HCT116 (cell line): ENCODE results near the gene IL17RD. TPM values are rescaled to one million over a fixed set of nuclear protein-coding genes. Genes with fewer than 3 reads are reported as not detected.

ENCODE experiments used
- ATAC-seq: fragments of 200-7000 bp; cut with Tn5 transposase; 2 replicates; pipeline ENCODE4 v1.9.1; 2020; ENCODE audit warnings: mild to moderate bottlenecking, moderate library complexity
- BruUV-seq: library from RNA; stranded (reverse); fragments of 400-500 nt; replicated peaks from 2 replicates; lab custom pipeline; 2021; lab: Mats Ljungman, UMichigan
- CTCF ChIA-PET: fragments of 300-600 bp; sonication (Branson Sonifier 250); formaldehyde crosslinking; loops from one replicate; lab custom pipeline; 2021; ENCODE audit warnings: antibody characterized with exemption; lab: Charles Lee
- POLR2A ChIA-PET: fragments of 300-600, 350-600 bp; sonication (Branson Sonifier 250); formaldehyde crosslinking; loops from one replicate; lab custom pipeline; 2021; ENCODE audit warnings: antibody characterized with exemption; lab: Charles Lee
- RAD21 ChIA-PET, 2 experiments: fragments of 300-600 bp; sonication (Branson Sonifier 250); formaldehyde crosslinking; loops; one replicate each; lab custom pipeline; 2023; ENCODE audit warnings: low total read pairs in 2 of 2; ENCODE audit not compliant: uncharacterized antibody in 2 of 2, unreplicated experiment in 2 of 2, low non-redundant PET in 1 of 2; lab: Charles Lee
- DNase-seq: peaks from one replicate; pipeline ENCODE4 v3.0.0-alpha.2; 2010; ENCODE audit warnings: low read depth, low spot score
- H2AFZ ChIP-seq: fragments of 200-600 bp; shearing (Covaris generic), sonication (generic); 2 replicates; pipeline ENCODE4 v1.6.1; 2017; ENCODE audit warnings: low read depth, mixed run types, mixed read lengths, antibody characterized with exemption, low read length; ENCODE audit not compliant: poor library complexity, severe bottlenecking
- H3K27ac ChIP-seq: 2 replicates; pipeline ENCODE4 v1.5.1; 2012; ENCODE audit warnings: low read depth, low read length
- H3K27me3 ChIP-seq: fragments of 200-600 bp; sonication (generic); 2 replicates; pipeline ENCODE4 v1.6.1; 2016; ENCODE audit warnings: mixed run types, low read length, mixed read lengths; ENCODE audit not compliant: insufficient read depth
- H3K36me3 ChIP-seq, 2 experiments: fragments of 200-500 bp in 1 of 2; fragments of 200-600 bp in 1 of 2; sonication (Bioruptor generic) in 1 of 2; sonication (generic) in 1 of 2; 2 replicates each; pipeline versions ENCODE4 v1.5.1 to v1.6.1; 2014 to 2016; ENCODE audit warnings: low read length in 2 of 2, inconsistent platforms in 1 of 2, mixed read lengths in 1 of 2, mixed run types in 1 of 2; ENCODE audit not compliant: insufficient read depth in 2 of 2, control insufficient read depth in 1 of 2
- H3K4me1 ChIP-seq, 2 experiments: fragments of 200-600 bp in 1 of 2; sonication (generic) in 1 of 2; 2 replicates each; pipeline versions ENCODE4 v1.5.1 to v1.6.1; 2012 to 2017; ENCODE audit warnings: low read length in 2 of 2, inconsistent platforms in 1 of 2, mild to moderate bottlenecking in 1 of 2, mixed read lengths in 1 of 2, mixed run types in 1 of 2, moderate library complexity in 1 of 2; ENCODE audit not compliant: insufficient read depth in 2 of 2, control insufficient read depth in 1 of 2
- H3K4me2 ChIP-seq: fragments of 200-600 bp; sonication (generic); 2 replicates; pipeline ENCODE4 v1.6.1; 2017; ENCODE audit warnings: mixed run types, low read length, mixed read lengths
- H3K4me3 ChIP-seq, 2 experiments: fragments of 200-600 bp in 1 of 2; sonication (generic) in 1 of 2; replicated peaks in 1 of 2; 2 replicates each; pipeline ENCODE4 v1.5.1; 2011 to 2016; ENCODE audit warnings: low read length in 2 of 2, control low read depth in 1 of 2, low read depth in 1 of 2, mild to moderate bottlenecking in 1 of 2, mixed read lengths in 1 of 2, mixed run types in 1 of 2
- H3K79me2 ChIP-seq: fragments of 200-600 bp; sonication (generic); 2 replicates; pipeline ENCODE4 v1.6.1; 2017; ENCODE audit warnings: mild to moderate bottlenecking, mixed run types, low read length, moderate library complexity, mixed read lengths; ENCODE audit not compliant: insufficient read depth
- H3K9ac ChIP-seq: fragments of 200-600 bp; sonication (generic); 2 replicates; pipeline ENCODE4 v1.6.1; 2016; ENCODE audit warnings: low read length, mixed read lengths
- H3K9me2 ChIP-seq: fragments of 200-600 bp; sonication (generic), shearing (Covaris generic); 2 replicates; pipeline ENCODE4 v1.6.1; 2017; ENCODE audit warnings: mixed run types, mild to moderate bottlenecking, moderate library complexity; ENCODE audit not compliant: insufficient read depth
- H3K9me3 ChIP-seq, 2 experiments: fragments of 200-500 bp in 1 of 2; fragments of 200-600 bp in 1 of 2; sonication (Bioruptor generic) in 1 of 2; sonication (generic) in 1 of 2; 2 replicates each; pipeline ENCODE4 v1.6.1; 2014 to 2017; ENCODE audit warnings: low read length in 2 of 2, mixed read lengths in 2 of 2, inconsistent platforms in 1 of 2, low read depth in 1 of 2, mild to moderate bottlenecking in 1 of 2, mixed run types in 1 of 2, moderate library complexity in 1 of 2; ENCODE audit not compliant: control insufficient read depth in 1 of 2, insufficient read depth in 1 of 2
- H4K20me1 ChIP-seq: fragments of 200-600 bp; sonication (generic), shearing (Covaris generic); 2 replicates; pipeline ENCODE4 v1.6.1; 2017; ENCODE audit warnings: mixed run types, mild to moderate bottlenecking, moderate library complexity; ENCODE audit not compliant: insufficient read depth
- ATF3 ChIP-seq: IDR thresholded peaks from 2 replicates; pipeline ENCODE4 v1.6.1; 2012
- CEBPB ChIP-seq: IDR thresholded peaks from 2 replicates; pipeline ENCODE4 v1.6.1; 2012; ENCODE audit warnings: low read depth
- EGR1 ChIP-seq: IDR thresholded peaks from 2 replicates; pipeline ENCODE4 v1.6.1; 2012; ENCODE audit warnings: low read depth
- EZH2 ChIP-seq: fragments of 200-600 bp; sonication (generic); IDR thresholded peaks from 2 replicates; pipeline ENCODE4 v1.6.1; 2017; ENCODE audit warnings: antibody characterized with exemption, mixed run types
- EZH2phosphoT487 ChIP-seq: fragments of 200-600 bp; IDR thresholded peaks from 2 replicates; pipeline ENCODE4 v1.6.1; 2018; ENCODE audit warnings: antibody characterized with exemption, borderline replicate concordance
- FOSL1 ChIP-seq: IDR thresholded peaks from 2 replicates; pipeline ENCODE4 v1.6.1; 2012; ENCODE audit warnings: low read depth
- JUND ChIP-seq: IDR thresholded peaks from 2 replicates; pipeline ENCODE4 v1.6.1; 2012
- MAX ChIP-seq: IDR thresholded peaks from 2 replicates; pipeline ENCODE4 v1.6.1; 2012
- POLR2A ChIP-seq: IDR thresholded peaks from 2 replicates; pipeline ENCODE4 v1.7.0; 2011; ENCODE audit warnings: borderline replicate concordance; ENCODE audit not compliant: insufficient read depth, insufficient read length; ENCODE audit errors: extremely low read depth
- POLR2AphosphoS5 ChIP-seq: IDR thresholded peaks from 2 replicates; pipeline ENCODE4 v1.6.1; 2011; ENCODE audit warnings: mild to moderate bottlenecking, low read depth, low read length, moderate library complexity
- RAD21 ChIP-seq: IDR thresholded peaks from 2 replicates; pipeline ENCODE4 v1.6.1; 2012; ENCODE audit warnings: low read depth, mild to moderate bottlenecking
- SP1 ChIP-seq: IDR thresholded peaks from 2 replicates; pipeline ENCODE4 v1.6.1; 2012; ENCODE audit warnings: low read depth
- SRF ChIP-seq: IDR thresholded peaks from 2 replicates; pipeline ENCODE4 v1.6.1; 2012; ENCODE audit warnings: low read depth
- TCF7L2 ChIP-seq: IDR thresholded peaks from 2 replicates; pipeline ENCODE4 v1.7.0; 2011; ENCODE audit warnings: borderline replicate concordance, inconsistent platforms; ENCODE audit not compliant: insufficient read depth, insufficient read length; ENCODE audit errors: extremely low read depth
- ZNF274 ChIP-seq: fragments of 200-500 bp; sonication (Bioruptor generic); IDR thresholded peaks from 2 replicates; pipeline ENCODE4 v1.6.1; 2014; ENCODE audit warnings: mild to moderate bottlenecking, low read depth, low read length, inconsistent platforms
- intact Hi-C: fragments of 100-400 bp; cut with micrococcal nuclease; formaldehyde crosslinking; loops from 2 replicates; pipeline ENCODE4 v1.10.0; 2022
- total RNA-seq: library from RNA; stranded (reverse); gene quantifications from one replicate; pipeline ENCODE4 v1.2.1, GENCODE V29; 2021; ENCODE audit not compliant: unreplicated experiment
- TF ChIP-seq, protein P1 (sequence below): IDR thresholded peaks from 2 replicates; pipeline ENCODE4 v1.6.1; 2011; ENCODE audit warnings: mild to moderate bottlenecking, low read length, moderate library complexity; ENCODE audit not compliant: insufficient replicate concordance; ENCODE audit errors: extremely low read depth

Gene IL17RD
- total RNA-seq, 1 experiment from 2014 or later: 12.3 TPM

DNA sequence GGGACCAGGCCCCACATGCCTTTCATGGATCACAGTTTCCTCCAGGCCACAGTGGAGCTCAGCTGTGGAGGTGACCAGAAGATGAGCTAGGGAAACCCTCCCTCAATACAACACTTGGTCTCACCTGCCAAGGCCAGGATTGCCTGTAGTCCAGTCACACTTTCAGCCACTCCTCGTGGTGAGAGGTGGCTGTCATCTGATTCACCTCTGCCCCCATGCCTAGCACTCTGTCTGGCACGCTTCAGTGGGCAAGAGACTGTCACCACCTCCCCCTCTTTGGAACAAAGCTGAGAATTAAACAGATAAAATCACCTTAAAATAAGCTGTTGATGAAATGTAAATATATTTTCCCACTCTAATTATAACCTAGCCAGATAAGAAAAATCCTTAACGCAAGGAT is 4.0 kb upstream of the IL17RD start:
- H3K4me3 ChIP-seq: no peak overlapping the region; a peak in 1 of 4 replicates
- TF ChIP-seq JUND: no peak
- no peak for TF ChIP-seq EZH2phosphoT487
- TF ChIP-seq EGR1: no peak
- TF ChIP-seq, protein P1, sequence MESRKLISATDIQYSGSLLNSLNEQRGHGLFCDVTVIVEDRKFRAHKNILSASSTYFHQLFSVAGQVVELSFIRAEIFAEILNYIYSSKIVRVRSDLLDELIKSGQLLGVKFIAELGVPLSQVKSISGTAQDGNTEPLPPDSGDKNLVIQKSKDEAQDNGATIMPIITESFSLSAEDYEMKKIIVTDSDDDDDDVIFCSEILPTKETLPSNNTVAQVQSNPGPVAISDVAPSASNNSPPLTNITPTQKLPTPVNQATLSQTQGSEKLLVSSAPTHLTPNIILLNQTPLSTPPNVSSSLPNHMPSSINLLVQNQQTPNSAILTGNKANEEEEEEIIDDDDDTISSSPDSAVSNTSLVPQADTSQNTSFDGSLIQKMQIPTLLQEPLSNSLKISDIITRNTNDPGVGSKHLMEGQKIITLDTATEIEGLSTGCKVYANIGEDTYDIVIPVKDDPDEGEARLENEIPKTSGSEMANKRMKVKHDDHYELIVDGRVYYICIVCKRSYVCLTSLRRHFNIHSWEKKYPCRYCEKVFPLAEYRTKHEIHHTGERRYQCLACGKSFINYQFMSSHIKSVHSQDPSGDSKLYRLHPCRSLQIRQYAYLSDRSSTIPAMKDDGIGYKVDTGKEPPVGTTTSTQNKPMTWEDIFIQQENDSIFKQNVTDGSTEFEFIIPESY: no peak
- TF ChIP-seq RAD21: no peak
- no peak for TF ChIP-seq SRF
- no peak for TF ChIP-seq ATF3
- H3K9ac ChIP-seq: no peak overlapping the region
- H3K27me3 ChIP-seq: no peaks in the 10 kb centered on the region
- no peaks in the 10 kb centered on the region for H3K9me3 ChIP-seq
- no peaks in the 10 kb centered on the region for H3K9me2 ChIP-seq
- ChIA-PET POLR2A (no interaction called here), RAD21 (no interaction called here), CTCF (interaction anchor here (0.6 to 1.2 kb wide), 4 partner anchors 9 to 265 kb away, joined by 3 read pairs; no protein-coding TSS in a partner anchor)
- H4K20me1 ChIP-seq: no peaks in the 10 kb centered on the region
- H3K4me2 ChIP-seq: 0 out of 2 replicates have a peak overlapping the region, but pooled peaks have one; percentile 96
- H2AFZ ChIP-seq: no peak overlapping the region
- no peak overlapping the region for H3K27ac ChIP-seq
- peaks cover 3 to 28% of the 10 kb centered on the region in 2 experiments; a peak in 3 of 4 replicates for H3K4me1 ChIP-seq
- DNase-seq: no peak
- ATAC-seq: no peak
- intact Hi-C loops: no loop called here
- no TSS peak for BruUV-seq
- H3K36me3 ChIP-seq: no peaks in the 10 kb centered on the region
- H3K79me2 ChIP-seq: no peaks in the 10 kb centered on the region

- CTCF ChIA-PET: no interaction called here
- peaks cover 3 to 31% of the 10 kb centered on the region in 2 experiments; a peak in 3 of 4 replicates for H3K4me1 ChIP-seq
- ATAC-seq (no peak), DNase-seq (no peak)
- RAD21 ChIA-PET: interaction anchor here in 1 of 2 experiments (0.5 kb wide), 1 partner anchor 308 kb away, joined by 3 read pairs; no protein-coding TSS in a partner anchor
- H3K36me3 ChIP-seq: no peaks in the 10 kb centered on the region
- intact Hi-C loops: no loop called here
- no peak overlapping the region for H3K9ac ChIP-seq
- H3K27me3 ChIP-seq: no peaks in the 10 kb centered on the region
- no peaks in the 10 kb centered on the region for H3K9me3 ChIP-seq
- POLR2A ChIA-PET: no interaction called here
- no peaks in the 10 kb centered on the region for H3K79me2 ChIP-seq
- H3K4me2 ChIP-seq: no peak overlapping the region
- BruUV-seq: no TSS peak
- no peaks in the 10 kb centered on the region for H3K9me2 ChIP-seq
- no peak overlapping the region for H3K27ac ChIP-seq
- no peak overlapping the region for H3K4me3 ChIP-seq
- no peak overlapping the region for H2AFZ ChIP-seq
- H4K20me1 ChIP-seq: no peaks in the 10 kb centered on the region
- no peak for TF ChIP-seq FOSL1
- TF ChIP-seq POLR2A: no peak
- TF ChIP-seq CEBPB: no peak
- TF ChIP-seq POLR2AphosphoS5: no peak
- TF ChIP-seq, protein P1: no peak
- TF ChIP-seq SP1: no peak
- TF ChIP-seq ZNF274: no peak
- TF ChIP-seq TCF7L2: no peak
- TF ChIP-seq RAD21: no peak
- TF ChIP-seq EZH2: no peak
- TF ChIP-seq EGR1: no peak
- TF ChIP-seq SRF: no peak
- no peak for TF ChIP-seq ATF3
- TF ChIP-seq MAX: no peak
These were observed 3.0 kb upstream of the IL17RD start for GRCh38 chr3:57168151-57168550.
